Coronary artery (tissue), 2 donors: ENCODE results near the gene RCOR1.

Experiments used
- DNase-seq: peaks from one replicate; pipeline ENCODE4 v3.0.0-alpha.2; 2017; ENCODE audit warnings: low spot score
- H3K27ac ChIP-seq, 2 donors: fragments of 200-600 bp; sonication (generic); one replicate each; pipeline ENCODE4 v1.5.1; 2016 to 2019
- H3K4me3 ChIP-seq: fragments of 200-600 bp; sonication (generic); 2 replicates; pipeline ENCODE4 v1.5.1; 2016; ENCODE audit warnings: mild to moderate bottlenecking, moderate library complexity
- TF ChIP-seq, protein P1 (sequence below): fragments of 200-600 bp; sonication (generic); IDR thresholded peaks from one replicate; pipeline ENCODE4 v1.5.1; 2019; ENCODE audit warnings: antibody characterized with exemption

Gene RCOR1

DNA sequence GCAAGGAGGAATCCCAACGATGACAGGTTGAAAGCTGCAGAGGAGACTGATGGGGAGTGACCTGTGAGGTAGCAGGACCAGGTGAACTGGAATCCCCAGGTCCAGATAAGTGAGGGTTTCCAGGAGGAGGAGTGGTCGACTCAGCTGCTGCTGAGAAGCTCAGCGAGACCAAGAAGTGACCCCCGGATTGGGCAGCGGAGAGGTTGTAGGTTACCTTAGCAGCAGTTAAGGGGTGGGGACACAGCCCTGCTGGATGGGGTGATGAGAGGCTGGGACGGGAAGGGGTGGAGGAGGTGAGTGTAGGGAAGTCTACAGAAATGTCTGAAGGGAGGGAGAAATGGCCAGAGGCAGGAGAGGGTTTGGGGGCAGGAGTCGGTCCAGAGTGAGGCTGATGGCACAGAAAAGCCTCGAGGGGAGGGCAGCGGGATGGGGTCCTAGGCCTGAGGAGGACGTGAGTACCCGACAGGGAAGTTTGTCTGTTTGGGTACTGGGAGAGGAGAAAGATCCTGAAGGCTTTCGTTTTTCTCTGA lies 2.6 kb upstream of the RCOR1 start:
- H3K4me3 ChIP-seq = no peak overlapping the region
- no peak for DNase-seq
- H3K27ac ChIP-seq = no peak overlapping the region
- TF ChIP-seq, protein P1, sequence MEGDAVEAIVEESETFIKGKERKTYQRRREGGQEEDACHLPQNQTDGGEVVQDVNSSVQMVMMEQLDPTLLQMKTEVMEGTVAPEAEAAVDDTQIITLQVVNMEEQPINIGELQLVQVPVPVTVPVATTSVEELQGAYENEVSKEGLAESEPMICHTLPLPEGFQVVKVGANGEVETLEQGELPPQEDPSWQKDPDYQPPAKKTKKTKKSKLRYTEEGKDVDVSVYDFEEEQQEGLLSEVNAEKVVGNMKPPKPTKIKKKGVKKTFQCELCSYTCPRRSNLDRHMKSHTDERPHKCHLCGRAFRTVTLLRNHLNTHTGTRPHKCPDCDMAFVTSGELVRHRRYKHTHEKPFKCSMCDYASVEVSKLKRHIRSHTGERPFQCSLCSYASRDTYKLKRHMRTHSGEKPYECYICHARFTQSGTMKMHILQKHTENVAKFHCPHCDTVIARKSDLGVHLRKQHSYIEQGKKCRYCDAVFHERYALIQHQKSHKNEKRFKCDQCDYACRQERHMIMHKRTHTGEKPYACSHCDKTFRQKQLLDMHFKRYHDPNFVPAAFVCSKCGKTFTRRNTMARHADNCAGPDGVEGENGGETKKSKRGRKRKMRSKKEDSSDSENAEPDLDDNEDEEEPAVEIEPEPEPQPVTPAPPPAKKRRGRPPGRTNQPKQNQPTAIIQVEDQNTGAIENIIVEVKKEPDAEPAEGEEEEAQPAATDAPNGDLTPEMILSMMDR = no peak

- H3K27ac ChIP-seq = peak overlapping the region in 1 of 2 donors; percentile 98
- peak overlapping the region; percentile 89 for H3K4me3 ChIP-seq
- TF ChIP-seq, protein P1 = peak; percentile 25
- no peak for DNase-seq
These were observed 1.8 kb upstream of the RCOR1 start for GRCh38 chr14:102590667-102591099.

DNA sequence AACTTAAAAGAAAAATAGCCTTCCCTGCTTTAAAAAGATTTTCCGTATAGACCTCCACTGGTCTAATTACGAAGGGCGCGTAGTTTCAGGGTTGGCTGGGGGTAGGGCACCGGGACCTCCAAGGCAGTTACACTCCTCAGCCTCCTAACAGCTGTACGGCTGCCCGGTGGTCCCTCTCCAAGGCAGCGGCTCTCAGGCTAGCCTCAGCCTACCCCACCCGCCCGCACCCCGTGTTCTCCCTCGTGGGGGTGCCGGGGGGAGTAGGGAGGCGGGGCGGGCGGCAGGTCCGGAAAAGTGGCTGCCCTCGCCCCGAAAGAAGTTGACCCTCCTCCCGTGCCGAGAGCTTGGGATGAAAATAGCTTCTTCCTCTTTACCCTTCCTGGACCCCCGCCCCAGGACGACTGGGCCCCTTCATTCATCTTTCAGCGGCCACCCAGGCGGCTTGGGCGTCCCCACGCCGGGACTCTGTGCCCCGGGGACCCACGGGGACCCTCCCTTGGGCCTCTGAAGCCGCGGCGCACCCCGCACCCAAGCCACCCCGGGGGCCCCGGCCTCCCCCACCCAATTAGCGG lies 991 bp upstream of the RCOR1 start:
- TF ChIP-seq, protein P1 = no peak
- peak overlapping the region; percentile 92 to 98 for H3K27ac ChIP-seq
- DNase-seq = peak; percentile 79
- H3K4me3 ChIP-seq = peak overlapping the region; percentile 89

DNA sequence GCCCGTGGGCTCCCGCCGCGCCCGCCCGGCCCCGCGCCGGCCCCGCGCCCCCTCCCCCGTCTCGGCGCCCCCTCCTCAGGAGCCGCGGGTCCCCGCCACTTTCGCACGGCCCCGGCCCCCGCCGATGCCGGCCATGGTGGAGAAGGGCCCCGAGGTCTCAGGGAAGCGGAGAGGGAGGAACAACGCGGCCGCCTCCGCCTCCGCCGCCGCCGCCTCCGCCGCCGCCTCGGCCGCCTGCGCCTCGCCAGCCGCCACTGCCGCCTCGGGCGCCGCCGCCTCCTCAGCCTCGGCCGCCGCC lies 263 bp downstream of the RCOR1 start:
- TF ChIP-seq, protein P1 = no peak
- Histone ChIP-seq H3K27ac (peak overlapping the region; percentile 92 to 98), H3K4me3 (peak overlapping the region; percentile 89)
- no peak for DNase-seq

- H3K27ac ChIP-seq = peak overlapping the region; percentile 92 to 98
- no peak for DNase-seq
- H3K4me3 ChIP-seq = peak overlapping the region; percentile 89
- TF ChIP-seq, protein P1 = no peak
These were observed 794 bp downstream of the RCOR1 start for GRCh38 chr14:102593061-102593824.

GRCh38 chr14:102593825-102594137 lies 1.3 kb downstream of the RCOR1 start:
- no peak for DNase-seq
- Histone ChIP-seq H3K4me3 (peak overlapping the region; percentile 89), H3K27ac (peak overlapping the region; percentile 92 to 98)
- TF ChIP-seq, protein P1 = no peak
